Medulla oblongata (tissue), 1 donor: Measurements from ENCODE around the gene FOXF2.
A peak's percentile ranks its signal among the peaks of the same experiment; 100 is the strongest.

Source experiments
- DNase-seq: peaks from one replicate; pipeline ENCODE4 v3.0.0-alpha.2; 2015; ENCODE audit errors: extremely low spot score

FOXF2 gene

GRCh38 chr6:1378065-1379016, 11.0 kb upstream of the FOXF2 start:
- DNase-seq = no peak

- no peak for DNase-seq
These were observed 10.2 kb upstream of the FOXF2 start for GRCh38 chr6:1379017-1379787.

- DNase-seq = no peak
These were observed 9.6 kb upstream of the FOXF2 start for GRCh38 chr6:1379788-1380147.

GRCh38 chr6:1380625-1381427, 8.6 kb upstream of the FOXF2 start:
- DNase-seq = no peak

GRCh38 chr6:1381481-1382330, 7.7 kb upstream of the FOXF2 start:
- peak; percentile 24 for DNase-seq

- DNase-seq = no peak
These were observed 7.0 kb upstream of the FOXF2 start for GRCh38 chr6:1382331-1382882.

GRCh38 chr6:1382883-1383728, 6.3 kb upstream of the FOXF2 start:
- DNase-seq = no peak

- no peak for DNase-seq
These were observed 5.4 kb upstream of the FOXF2 start for GRCh38 chr6:1383729-1384548.

GRCh38 chr6:1384549-1385128, 4.7 kb upstream of the FOXF2 start:
- DNase-seq = no peak

- no peak for DNase-seq
These were observed 4.0 kb upstream of the FOXF2 start for GRCh38 chr6:1385129-1386037.

GRCh38 chr6:1386038-1386709, 3.2 kb upstream of the FOXF2 start:
- no peak for DNase-seq

- DNase-seq = no peak
These were observed 1.9 kb upstream of the FOXF2 start for GRCh38 chr6:1387538-1387875.

GRCh38 chr6:1387876-1388629, 1.3 kb upstream of the FOXF2 start:
- no peak for DNase-seq

GRCh38 chr6:1388630-1389368, 577 bp upstream of the FOXF2 start:
- DNase-seq = no peak

GRCh38 chr6:1390133-1390945, 963 bp downstream of the FOXF2 start:
- DNase-seq = no peak
